ENCODE measurements around the gene PIGQ.

Gene PIGQ

DNA sequence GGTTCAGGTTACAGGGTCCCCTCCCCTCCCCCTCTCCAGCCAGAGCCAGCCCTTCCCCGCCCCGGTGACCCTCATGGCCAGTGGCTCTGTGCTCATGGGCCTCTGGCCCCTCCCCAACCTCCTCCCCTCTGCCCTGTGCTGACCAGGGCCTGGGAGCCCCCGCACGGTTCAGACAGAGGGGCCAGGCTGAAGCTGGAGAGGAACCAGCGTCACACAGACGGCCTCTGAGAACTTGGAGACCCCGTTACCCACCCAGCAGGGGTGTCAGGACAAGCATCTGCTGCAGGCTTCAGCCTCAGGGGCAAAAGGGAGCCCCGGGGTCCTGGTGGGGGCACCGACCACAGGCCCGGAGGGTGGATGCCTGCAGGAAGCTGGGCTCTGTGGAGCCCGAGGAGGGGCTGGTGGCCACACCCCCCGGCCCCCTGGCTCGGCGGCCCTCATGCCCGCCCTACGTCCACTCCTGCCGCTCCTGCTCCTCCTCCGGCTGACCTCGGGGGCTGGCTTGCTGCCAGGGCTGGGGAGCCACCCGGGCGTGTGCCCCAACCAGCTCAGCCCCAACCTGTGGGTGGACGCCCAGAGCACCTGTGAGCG, 61.1 kb downstream of the PIGQ start, which contains the start of gene WFIKKN1:
TSS of gene WFIKKN1 (plus strand) at position 171 of the 591 bp plus-strand sequence. CDS start at position 440, 269 bp downstream.
- in situ Hi-C loops (cut with HindIII; ENCODE audit: low pct_unique_long_range_greater_than_20kb, low sequenced_read_pairs), result no loop called here
- TF ChIP-seq JUND (IDR thresholded peaks at IDR 0.05; ENCODE audit: low read depth), result no peak

DNA sequence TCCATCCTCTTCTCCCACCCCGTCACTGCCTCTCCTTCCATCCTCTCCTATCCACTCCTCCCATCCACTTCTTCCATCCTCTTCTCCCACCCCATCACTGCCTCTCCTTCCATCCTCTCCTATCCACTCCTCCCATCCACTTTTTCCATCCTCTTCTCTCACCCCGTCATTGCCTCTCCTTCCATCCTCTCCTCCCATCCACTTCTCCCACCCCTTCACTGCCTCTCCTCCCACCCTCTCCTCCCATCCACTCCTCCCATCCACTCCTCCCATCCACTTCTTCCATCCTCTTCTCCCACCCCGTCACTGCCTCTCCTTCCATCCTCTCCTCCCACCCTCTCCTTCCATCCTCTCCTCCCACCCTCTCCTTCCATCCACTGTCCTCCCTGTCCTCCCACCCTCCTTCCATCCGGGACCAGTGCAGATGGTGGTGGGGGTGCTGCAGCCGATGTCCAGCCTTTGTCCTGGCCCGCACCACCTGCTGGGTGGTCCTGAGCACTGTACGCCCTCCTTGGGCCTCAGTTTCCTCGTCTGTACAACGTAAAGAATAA, 62.1 kb downstream of the PIGQ start:
- no peak for DNase-seq (ENCODE audit: low read depth in 1 of 2, low spot score in 1 of 2)
- in situ Hi-C loops (cut with HindIII; ENCODE audit: low pct_unique_long_range_greater_than_20kb, low sequenced_read_pairs), result no loop called here
- no peak for TF ChIP-seq JUND (IDR thresholded peaks at IDR 0.05; ENCODE audit: low read depth)

More for the DNA sequence above, 61.1 kb downstream of the PIGQ start, which contains the start of gene WFIKKN1:
- peak in 1 of 2 experiments; percentile 53 for DNase-seq (ENCODE audit: low read depth in 1 of 2, low spot score in 1 of 2)

DNA sequence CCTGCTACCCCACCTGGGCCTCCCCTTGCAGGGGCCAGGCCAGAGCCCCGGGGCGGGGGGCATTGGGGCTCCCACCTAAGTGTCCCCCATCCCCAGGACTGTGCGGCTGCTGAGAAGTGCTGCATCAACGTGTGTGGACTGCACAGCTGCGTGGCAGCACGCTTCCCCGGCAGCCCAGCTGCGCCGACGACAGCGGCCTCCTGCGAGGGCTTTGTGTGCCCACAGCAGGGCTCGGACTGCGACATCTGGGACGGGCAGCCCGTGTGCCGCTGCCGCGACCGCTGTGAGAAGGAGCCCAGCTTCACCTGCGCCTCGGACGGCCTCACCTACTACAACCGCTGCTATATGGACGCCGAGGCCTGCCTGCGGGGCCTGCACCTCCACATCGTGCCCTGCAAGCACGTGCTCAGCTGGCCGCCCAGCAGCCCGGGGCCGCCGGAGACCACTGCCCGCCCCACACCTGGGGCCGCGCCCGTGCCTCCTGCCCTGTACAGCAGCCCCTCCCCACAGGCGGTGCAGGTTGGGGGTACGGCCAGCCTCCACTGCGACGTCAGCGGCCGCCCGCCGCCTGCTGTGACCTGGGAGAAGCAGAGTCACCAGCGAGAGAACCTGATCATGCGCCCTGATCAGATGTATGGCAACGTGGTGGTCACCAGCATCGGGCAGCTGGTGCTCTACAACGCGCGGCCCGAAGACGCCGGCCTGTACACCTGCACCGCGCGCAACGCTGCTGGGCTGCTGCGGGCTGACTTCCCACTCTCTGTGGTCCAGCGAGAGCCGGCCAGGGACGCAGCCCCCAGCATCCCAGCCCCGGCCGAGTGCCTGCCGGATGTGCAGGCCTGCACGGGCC, 62.9 kb downstream of the PIGQ start:
- no peak for TF ChIP-seq JUND (IDR thresholded peaks at IDR 0.05; ENCODE audit: low read depth)
- in situ Hi-C loops (cut with HindIII; ENCODE audit: low pct_unique_long_range_greater_than_20kb, low sequenced_read_pairs), result no loop called here
- no peak for DNase-seq (ENCODE audit: low read depth in 1 of 2, low spot score in 1 of 2)

DNA sequence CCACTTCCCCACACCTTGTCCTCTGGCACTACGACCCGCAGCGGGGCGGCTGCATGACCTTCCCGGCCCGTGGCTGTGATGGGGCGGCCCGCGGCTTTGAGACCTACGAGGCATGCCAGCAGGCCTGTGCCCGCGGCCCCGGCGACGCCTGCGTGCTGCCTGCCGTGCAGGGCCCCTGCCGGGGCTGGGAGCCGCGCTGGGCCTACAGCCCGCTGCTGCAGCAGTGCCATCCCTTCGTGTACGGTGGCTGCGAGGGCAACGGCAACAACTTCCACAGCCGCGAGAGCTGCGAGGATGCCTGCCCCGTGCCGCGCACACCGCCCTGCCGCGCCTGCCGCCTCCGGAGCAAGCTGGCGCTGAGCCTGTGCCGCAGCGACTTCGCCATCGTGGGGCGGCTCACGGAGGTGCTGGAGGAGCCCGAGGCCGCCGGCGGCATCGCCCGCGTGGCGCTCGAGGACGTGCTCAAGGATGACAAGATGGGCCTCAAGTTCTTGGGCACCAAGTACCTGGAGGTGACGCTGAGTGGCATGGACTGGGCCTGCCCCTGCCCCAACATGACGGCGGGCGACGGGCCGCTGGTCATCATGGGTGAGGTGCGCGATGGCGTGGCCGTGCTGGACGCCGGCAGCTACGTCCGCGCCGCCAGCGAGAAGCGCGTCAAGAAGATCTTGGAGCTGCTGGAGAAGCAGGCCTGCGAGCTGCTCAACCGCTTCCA, 63.7 kb downstream of the PIGQ start:
- no peak for DNase-seq (ENCODE audit: low read depth in 1 of 2, low spot score in 1 of 2)
- in situ Hi-C loops (cut with HindIII; ENCODE audit: low pct_unique_long_range_greater_than_20kb, low sequenced_read_pairs), result no loop called here
- TF ChIP-seq JUND (IDR thresholded peaks at IDR 0.05; ENCODE audit: low read depth), result no peak

Data from T47D (cell line).